Hepatocyte (in vitro differentiated cells): ENCODE data around the gene TUBB2B. TPM values are rescaled to one million over a fixed set of nuclear protein-coding genes. Genes with fewer than 3 reads are reported as not detected.

Experiments used
- DNase-seq: peaks from one replicate; pipeline ENCODE4 v3.0.0-alpha.2; 2016; ENCODE audit warnings: low spot score
- H2AFZ ChIP-seq: fragments of 200-600 bp; sonication (generic); 2 replicates; pipeline ENCODE4 v1.6.0; 2016; ENCODE audit warnings: antibody characterized with exemption, mild to moderate bottlenecking
- H3K27ac ChIP-seq: fragments of 200-600 bp; sonication (generic); 2 replicates; pipeline ENCODE4 v1.5.1; 2016; ENCODE audit warnings: mild to moderate bottlenecking
- H3K27me3 ChIP-seq: fragments of 200-600 bp; sonication (generic); 2 replicates; pipeline ENCODE4 v1.6.1; 2016
- H3K36me3 ChIP-seq: fragments of 200-600 bp; sonication (generic); replicated peaks from 2 replicates; pipeline ENCODE4 v1.5.1; 2016; ENCODE audit warnings: low read depth; ENCODE audit not compliant: insufficient read depth
- H3K4me1 ChIP-seq: fragments of 200-600 bp; sonication (generic); 2 replicates; pipeline ENCODE4 v1.5.1; 2016; ENCODE audit warnings: mild to moderate bottlenecking, moderate library complexity; ENCODE audit not compliant: insufficient read depth
- H3K4me2 ChIP-seq: fragments of 200-600 bp; sonication (generic); 2 replicates; pipeline ENCODE4 v1.6.0; 2016
- H3K4me3 ChIP-seq: fragments of 200-600 bp; sonication (generic); 2 replicates; pipeline ENCODE4 v1.5.1; 2016; ENCODE audit warnings: mild to moderate bottlenecking
- H3K79me2 ChIP-seq: fragments of 200-600 bp; sonication (generic); 2 replicates; pipeline ENCODE4 v1.6.0; 2017; ENCODE audit warnings: mild to moderate bottlenecking
- H3K9me2 ChIP-seq: fragments of 200-600 bp; sonication (generic); replicated peaks from 2 replicates; pipeline ENCODE4 v1.6.0; 2017; ENCODE audit warnings: mild to moderate bottlenecking; ENCODE audit not compliant: insufficient read depth
- H3K9me3 ChIP-seq: fragments of 200-600 bp; sonication (generic); 2 replicates; pipeline ENCODE4 v1.5.1; 2016; ENCODE audit warnings: low read depth, mild to moderate bottlenecking
- H4K20me1 ChIP-seq: fragments of 200-600 bp; sonication (generic); 2 replicates; pipeline ENCODE4 v1.6.0; 2016; ENCODE audit warnings: mild to moderate bottlenecking; ENCODE audit not compliant: insufficient read depth, poor library complexity, severe bottlenecking
- CTCF ChIP-seq: fragments of 200-600 bp; sonication (generic); IDR thresholded peaks from 2 replicates; pipeline ENCODE4 v1.5.1; 2016; ENCODE audit warnings: antibody characterized with exemption, mild to moderate bottlenecking; ENCODE audit not compliant: poor library complexity
- EZH2 ChIP-seq: fragments of 200-600 bp; sonication (generic); IDR thresholded peaks from 2 replicates; pipeline ENCODE4 v1.6.1; 2016; ENCODE audit warnings: antibody characterized with exemption, mild to moderate bottlenecking, borderline replicate concordance
- EZH2phosphoT487 ChIP-seq: fragments of 200-600 bp; sonication (generic); IDR thresholded peaks from one replicate; pipeline ENCODE4 v1.6.1; 2018; ENCODE audit warnings: antibody characterized with exemption, mild to moderate bottlenecking, low read depth, moderate library complexity; ENCODE audit not compliant: unreplicated experiment, severe bottlenecking
- WGBS: methylation state at CpG from one replicate; pipeline ENCODE4 v1.1.6; 2016; ENCODE audit warnings: low lambda C conversion rate; ENCODE audit errors: missing lambda C conversion rate; 5-methylcytosine and 5-hydroxymethylcytosine counted together
- polyA plus RNA-seq: library from polyadenylated mRNA; unstranded; fragments of >200 nt; fragmentation: Nextera tagmentation; extraction: Ambion mirVana; gene quantifications from 2 replicates; pipeline ENCODE4 v1.2.1, GENCODE V29; 2016
- total RNA-seq: library from RNA; depleted of rRNA; stranded (reverse); fragments of >200 nt; gene quantifications from 2 replicates; pipeline ENCODE4 v1.2.3, GENCODE V29; 2014

TUBB2B gene
- total and polyA plus RNA-seq, 2 experiments from 2014 or later: 36.4 to 72.0 TPM

DNA sequence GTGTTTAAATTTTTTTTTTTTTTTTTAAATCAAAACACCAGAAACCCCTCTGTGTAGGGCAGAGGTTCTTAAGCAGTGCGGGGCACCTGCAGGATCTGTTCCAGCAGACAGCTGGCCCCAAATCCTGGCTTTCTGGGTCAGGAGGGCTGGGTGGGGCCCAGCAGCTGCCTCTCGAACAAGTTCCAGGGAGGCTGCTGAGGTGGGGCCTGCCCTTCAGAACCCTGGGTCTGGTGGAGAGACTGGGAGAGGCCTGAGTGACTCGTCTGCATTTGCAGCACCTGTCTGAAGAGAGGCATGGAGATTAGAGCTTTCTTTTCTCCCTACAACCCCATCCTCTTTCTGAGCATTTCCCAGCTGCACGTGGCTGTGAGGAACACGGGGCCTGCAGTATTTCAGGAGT, 39.7 kb upstream of the TUBB2B start:
- Histone ChIP-seq H4K20me1 (peaks cover 3% of the 10 kb centered on the region), H3K4me1 (no peaks in the 10 kb centered on the region), H3K4me2 (no peak overlapping the region), H3K27ac (no peak overlapping the region), H3K79me2 (peaks cover 17% of the 10 kb centered on the region), H3K4me3 (no peak overlapping the region), H2AFZ (no peak overlapping the region), H3K9me3 (no peaks in the 10 kb centered on the region), H3K36me3 (no peaks in the 10 kb centered on the region), H3K9me2 (no peaks in the 10 kb centered on the region), H3K27me3 (no peaks in the 10 kb centered on the region)
- no peak for DNase-seq
- 79% methylated on average over 5 of the region's 5 CpGs for WGBS
- TF ChIP-seq CTCF (no peak), EZH2 (no peak), EZH2phosphoT487 (no peak)

- Histone ChIP-seq H3K36me3 (no peaks in the 10 kb centered on the region), H3K27ac (no peak overlapping the region), H4K20me1 (peaks cover 3% of the 10 kb centered on the region), H3K4me3 (no peak overlapping the region), H3K4me1 (no peaks in the 10 kb centered on the region), H3K9me3 (no peaks in the 10 kb centered on the region), H3K79me2 (peaks cover 25% of the 10 kb centered on the region), H3K4me2 (no peak overlapping the region), H3K9me2 (no peaks in the 10 kb centered on the region), H2AFZ (no peak overlapping the region), H3K27me3 (no peaks in the 10 kb centered on the region)
- WGBS: 56% methylated on average over 9 of the region's 9 CpGs
- no peak for TF ChIP-seq CTCF
- no peak for TF ChIP-seq EZH2phosphoT487
- TF ChIP-seq EZH2: no peak
- DNase-seq: no peak
Observed at GRCh38 chr6:3266170-3266569, 38.7 kb upstream of the TUBB2B start.

DNA sequence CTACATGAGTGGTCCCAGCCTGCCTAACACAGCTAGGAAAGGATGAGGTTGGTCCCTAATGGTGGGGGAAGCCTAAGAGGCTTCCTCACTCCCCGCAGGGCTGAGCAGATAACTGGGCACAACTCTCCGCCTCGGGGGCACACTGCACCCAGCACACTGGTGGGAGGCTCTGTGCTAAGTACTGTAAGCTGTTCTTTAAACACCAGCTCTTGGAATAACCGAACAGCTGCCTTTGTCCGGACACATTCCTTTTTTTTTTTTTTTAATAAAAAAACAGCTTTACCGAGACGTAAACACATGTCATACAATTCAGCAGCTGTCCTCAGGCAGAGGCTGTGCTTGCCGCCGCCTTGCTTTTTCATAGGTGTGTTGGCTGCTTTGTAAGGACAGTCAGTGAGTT, 38.2 kb upstream of the TUBB2B start:
- Histone ChIP-seq H3K27me3 (no peaks in the 10 kb centered on the region), H4K20me1 (peaks cover 3% of the 10 kb centered on the region), H3K4me2 (no peak overlapping the region), H3K79me2 (peaks cover 30% of the 10 kb centered on the region), H3K4me3 (no peak overlapping the region), H3K36me3 (no peaks in the 10 kb centered on the region), H2AFZ (no peak overlapping the region), H3K4me1 (peaks cover under 1% of the 10 kb centered on the region), H3K9me2 (no peaks in the 10 kb centered on the region), H3K9me3 (no peaks in the 10 kb centered on the region), H3K27ac (no peak overlapping the region)
- no peak for DNase-seq
- 57% methylated on average over 9 of the region's 9 CpGs for WGBS
- TF ChIP-seq EZH2phosphoT487 (no peak), CTCF (no peak), EZH2 (no peak)

DNA sequence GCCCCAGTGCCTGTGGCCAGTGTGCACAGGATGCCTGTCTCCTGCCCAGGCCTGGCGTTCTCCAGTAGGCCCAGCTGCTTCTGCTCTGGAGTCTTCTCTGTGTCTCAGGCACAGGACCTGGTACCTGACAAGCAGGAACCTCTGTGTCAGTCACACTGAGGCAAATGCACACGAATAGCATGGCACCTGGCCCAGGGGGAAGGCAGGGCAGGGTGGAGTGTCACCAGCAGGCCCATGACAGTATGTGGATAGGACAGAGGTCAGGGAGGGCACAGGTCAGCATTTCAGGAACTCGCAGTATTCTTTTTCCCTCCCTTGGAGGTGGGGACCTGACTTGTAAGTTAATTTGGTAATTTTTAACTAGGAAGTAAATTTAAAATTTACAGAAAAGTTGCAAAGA, 36.9 kb upstream of the TUBB2B start:
- no peak overlapping the region for H2AFZ ChIP-seq
- peaks cover 10% of the 10 kb centered on the region for H3K4me1 ChIP-seq
- H3K36me3 ChIP-seq: no peaks in the 10 kb centered on the region
- no peak overlapping the region for H3K4me3 ChIP-seq
- TF ChIP-seq CTCF (no peak), EZH2phosphoT487 (no peak), EZH2 (no peak)
- no peaks in the 10 kb centered on the region for H3K27me3 ChIP-seq
- no peak overlapping the region for H3K27ac ChIP-seq
- peaks cover 3% of the 10 kb centered on the region for H4K20me1 ChIP-seq
- H3K4me2 ChIP-seq: no peak overlapping the region
- DNase-seq: no peak
- H3K9me2 ChIP-seq: no peaks in the 10 kb centered on the region
- H3K9me3 ChIP-seq: no peaks in the 10 kb centered on the region
- peaks cover 41% of the 10 kb centered on the region for H3K79me2 ChIP-seq
- WGBS: 89% methylated on average over 3 of the region's 3 CpGs
